GM18505 (cell line): ENCODE results near the gene FAM163B.

ENCODE experiments used
- ATAC-seq: cut with Tn5 transposase; IDR thresholded peaks from one replicate; pipeline ENCODE4 v1.9.1; 2021; ENCODE audit not compliant: unreplicated experiment
- POLR2A ChIP-seq: IDR thresholded peaks from 4 replicates; pipeline ENCODE4 v1.6.1; 2011; ENCODE audit warnings: borderline replicate concordance; ENCODE audit not compliant: insufficient read depth, insufficient read length; ENCODE audit errors: extremely low read depth

The FAM163B gene

DNA sequence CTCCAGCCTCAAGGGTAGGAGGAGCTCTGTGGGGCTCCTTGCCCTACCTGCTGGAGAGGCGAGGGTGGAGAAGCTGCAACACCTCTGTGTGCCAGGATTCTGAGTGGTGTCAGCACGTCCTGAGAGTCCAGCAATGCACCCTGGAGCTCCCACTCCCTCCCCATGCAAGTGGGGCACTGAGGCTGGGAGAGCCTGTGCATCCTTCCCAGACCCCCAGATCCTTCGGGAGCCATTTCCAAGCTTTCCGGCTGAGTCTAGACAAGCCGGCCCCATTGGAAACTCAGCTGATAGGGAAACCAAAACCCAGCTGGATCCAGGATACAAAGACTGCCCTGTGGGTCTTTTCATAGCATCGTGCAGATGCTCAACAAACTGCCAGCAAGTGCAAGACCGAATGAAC is 1.8 kb downstream of the FAM163B start:
- no peak for ATAC-seq
- TF ChIP-seq POLR2A: no peak

DNA sequence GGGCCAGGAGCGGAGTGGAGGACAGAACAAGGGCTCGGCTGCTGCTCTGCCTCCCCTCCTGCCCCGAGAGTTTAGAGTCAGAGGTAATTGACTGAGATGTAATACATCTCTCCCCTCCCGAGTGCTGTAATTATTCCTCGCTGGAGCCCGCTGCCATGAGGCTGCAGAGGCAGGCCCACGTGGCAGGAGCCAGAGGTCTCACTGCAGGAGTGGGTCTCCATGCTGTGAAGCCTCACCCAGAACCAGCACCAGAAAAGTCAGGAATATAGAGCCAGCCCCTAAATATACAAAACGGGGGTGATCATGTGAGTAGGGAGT is 2.5 kb downstream of the FAM163B start:
- TF ChIP-seq POLR2A: no peak
- ATAC-seq: no peak

DNA sequence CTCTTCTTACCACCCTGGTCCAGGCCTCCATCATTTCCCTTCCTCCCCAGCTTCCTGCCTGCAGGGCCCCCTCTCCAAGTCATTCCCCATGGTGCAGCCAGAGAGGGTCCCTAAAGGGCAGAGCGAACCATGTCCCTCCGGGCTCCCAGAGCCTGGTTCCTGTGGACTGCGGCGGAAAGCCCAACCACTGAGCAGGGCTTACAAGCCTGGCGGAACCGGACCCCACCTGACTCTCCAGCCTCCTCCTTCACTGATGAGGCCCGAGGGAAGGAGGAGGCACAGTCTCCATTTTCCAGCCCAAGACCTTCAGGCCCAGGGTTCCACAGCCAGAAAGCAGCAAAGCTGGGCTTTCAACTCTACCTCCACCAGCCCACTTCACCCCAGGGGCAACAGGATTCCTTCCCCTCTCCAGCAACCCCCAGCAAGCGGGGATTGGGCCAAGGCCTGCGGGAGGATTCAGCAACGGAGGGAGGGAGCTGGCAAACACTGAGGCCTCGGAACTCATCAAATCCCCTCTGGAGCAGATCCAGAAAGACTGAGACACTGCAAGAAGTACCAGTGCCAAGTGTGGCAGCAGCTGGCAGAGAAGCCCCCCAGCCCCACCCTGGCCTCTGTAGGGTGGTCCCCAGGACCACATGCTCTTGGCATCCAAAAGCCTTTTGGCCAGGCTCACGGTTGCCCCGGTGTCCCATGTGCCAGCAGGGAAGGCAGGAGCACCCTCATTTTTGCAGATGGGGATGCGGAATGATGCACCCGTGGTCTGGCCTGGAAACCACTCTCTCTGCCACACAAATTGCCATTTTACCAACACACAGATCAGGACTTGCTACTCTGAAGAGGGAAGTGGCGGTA is 3.1 kb downstream of the FAM163B start:
- ATAC-seq: no peak
- TF ChIP-seq POLR2A: no peak

DNA sequence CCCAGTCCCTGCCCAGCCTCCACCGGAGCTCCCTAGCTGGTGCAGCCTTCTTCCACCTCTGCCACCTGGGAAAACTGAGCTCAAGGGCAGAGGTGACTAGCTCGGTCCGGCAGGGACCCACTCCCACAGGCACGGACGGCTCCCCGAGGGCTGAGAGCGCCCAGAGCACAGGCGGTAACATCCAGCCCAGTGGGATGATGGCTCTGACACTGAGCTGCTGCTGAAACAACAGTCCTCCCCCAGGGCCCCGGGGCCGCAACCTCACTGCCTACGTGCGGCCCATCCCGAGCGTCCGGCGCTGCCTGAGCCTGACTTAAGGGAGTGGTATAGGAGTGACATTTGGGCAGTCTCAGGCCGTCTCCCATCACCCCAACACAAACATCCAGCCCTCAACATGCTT is 3.7 kb downstream of the FAM163B start:
- ATAC-seq: no peak
- no peak for TF ChIP-seq POLR2A

DNA sequence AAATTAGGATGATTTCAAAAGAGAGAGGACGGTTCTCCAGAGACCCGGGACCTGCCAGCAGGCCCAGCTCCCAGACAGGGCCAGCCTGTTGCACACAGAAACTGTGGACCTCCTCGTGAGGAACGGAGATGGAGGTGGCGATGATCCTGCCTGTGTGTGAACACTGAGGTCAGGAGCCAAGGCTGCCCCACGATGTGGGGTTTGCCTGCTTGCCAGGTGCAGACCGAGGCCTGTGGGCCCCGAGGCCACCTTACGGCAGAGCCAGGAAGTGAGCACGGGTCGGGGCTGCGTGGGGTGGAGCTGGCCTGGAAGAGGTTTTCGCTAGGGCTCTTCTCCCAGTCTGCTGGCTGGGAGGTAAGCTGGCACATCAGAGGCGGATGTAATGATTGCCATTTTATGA is 4.3 kb downstream of the FAM163B start:
- ATAC-seq: no peak
- no peak for TF ChIP-seq POLR2A

DNA sequence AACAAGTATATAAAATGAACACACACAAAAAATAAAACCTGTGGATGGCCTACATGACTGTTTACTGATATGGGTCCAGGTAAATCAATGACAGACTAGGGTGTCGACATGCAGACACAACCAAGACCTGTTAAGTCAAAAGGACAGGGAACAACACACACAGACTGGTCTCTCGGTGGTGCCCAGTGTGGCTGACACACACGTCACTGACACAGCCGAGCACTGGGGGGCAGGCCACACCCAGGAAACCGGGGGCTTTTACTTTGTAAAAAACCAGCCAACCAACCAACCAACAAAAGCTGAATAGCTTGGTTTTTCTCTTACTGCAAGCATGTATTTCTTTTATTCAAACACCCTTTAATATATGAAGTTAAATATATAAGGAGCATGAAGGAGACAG is 5.0 kb downstream of the FAM163B start:
- no peak for TF ChIP-seq POLR2A
- no peak for ATAC-seq

DNA sequence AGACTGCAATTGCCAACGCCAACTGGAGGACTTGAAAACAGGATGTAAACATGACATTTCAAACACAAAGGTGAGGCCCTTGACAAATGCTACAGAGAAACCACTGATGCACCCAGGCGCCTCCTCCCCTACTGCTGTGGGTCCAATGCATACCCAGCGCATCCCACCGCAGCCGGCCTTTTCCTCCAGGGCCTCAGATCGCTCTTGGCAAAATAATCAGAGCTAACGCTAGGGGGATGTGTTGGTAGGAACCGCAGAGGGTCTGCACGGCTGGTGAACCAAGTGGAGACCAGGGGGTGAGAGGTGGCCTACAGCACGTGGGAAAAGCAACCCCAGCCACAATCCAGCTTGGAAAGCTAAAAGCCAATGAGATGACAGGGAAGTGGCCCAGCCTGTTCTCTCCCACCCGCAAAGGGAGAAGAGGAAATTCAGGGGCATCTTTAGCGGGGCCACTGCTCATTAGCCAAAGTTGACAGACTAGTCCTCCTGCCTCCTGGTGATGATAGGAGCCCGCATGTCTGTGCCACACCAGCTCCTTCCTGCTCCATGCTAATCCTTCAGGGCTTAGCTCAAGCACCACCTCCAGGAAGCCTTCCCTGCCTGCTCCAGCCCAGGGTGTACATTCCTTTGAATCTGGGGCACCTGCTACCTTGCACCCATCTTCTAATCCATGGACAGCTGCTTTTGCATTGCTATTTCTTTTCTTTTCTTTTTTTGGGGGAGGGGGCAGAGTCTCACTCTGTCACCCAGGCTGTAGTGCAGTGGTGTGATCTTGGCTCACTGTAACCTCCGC is 5.9 kb downstream of the FAM163B start:
- no peak for ATAC-seq
- no peak for TF ChIP-seq POLR2A

DNA sequence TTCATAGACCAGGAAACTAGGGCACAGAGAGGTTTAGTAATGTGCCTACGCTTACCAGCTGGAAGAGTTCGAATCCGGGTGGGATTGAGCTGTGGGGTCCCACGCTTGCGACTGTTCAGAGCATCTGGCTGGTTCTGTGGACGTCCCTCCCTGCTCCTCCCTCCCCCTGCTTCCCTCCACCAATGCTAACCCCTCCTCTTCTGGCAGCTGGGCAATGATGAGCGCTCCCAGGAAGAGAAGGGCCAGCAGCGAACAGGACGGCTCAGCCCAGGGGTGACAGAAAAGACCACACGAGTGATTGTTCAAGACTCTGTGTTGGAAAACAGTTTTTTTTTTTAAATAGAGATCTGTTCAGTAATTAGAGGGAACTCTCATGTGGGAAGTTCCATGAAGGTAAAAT is 6.9 kb downstream of the FAM163B start:
- no peak for TF ChIP-seq POLR2A
- ATAC-seq: no peak

DNA sequence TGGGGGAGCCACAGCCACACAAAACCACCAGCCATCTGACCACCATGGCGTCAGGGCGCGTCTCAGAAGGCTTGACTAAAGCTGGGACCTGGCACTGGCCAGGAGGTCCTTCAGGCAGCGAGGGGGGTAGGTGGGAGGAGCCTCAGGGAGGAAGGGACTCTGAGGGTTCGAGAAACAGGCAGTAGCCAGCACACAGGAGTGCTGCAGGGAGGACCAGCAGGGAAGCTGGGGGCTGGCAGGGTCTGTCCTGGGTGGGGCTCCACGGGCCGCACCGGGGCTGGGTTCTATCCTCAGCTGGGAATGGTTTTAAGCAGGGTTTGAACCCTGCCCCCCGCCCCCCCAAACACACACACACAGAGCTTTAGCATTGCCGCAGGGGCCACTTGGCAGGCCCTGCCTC is 7.4 kb downstream of the FAM163B start:
- no peak for ATAC-seq
- TF ChIP-seq POLR2A: no peak

DNA sequence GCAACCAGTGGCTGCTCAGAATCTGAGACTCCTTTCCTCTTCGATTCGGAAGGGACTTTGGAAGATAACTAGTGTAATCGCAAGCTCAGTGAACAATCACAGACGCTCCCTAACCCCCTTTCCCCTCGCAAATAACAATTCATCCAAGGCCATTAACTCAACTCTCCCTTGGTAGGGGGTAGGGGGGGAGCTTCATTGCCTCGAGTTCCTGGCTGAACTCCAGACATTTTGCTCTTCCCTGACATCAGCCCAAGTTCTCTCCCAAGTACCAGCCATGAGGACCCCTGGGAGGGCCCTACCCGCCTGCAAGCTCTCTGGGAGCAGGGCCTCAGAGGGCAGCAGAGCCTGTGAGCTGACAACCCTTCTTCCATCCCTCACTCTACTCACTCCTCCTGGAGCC is 8.4 kb downstream of the FAM163B start:
- TF ChIP-seq POLR2A: no peak
- ATAC-seq: no peak

DNA sequence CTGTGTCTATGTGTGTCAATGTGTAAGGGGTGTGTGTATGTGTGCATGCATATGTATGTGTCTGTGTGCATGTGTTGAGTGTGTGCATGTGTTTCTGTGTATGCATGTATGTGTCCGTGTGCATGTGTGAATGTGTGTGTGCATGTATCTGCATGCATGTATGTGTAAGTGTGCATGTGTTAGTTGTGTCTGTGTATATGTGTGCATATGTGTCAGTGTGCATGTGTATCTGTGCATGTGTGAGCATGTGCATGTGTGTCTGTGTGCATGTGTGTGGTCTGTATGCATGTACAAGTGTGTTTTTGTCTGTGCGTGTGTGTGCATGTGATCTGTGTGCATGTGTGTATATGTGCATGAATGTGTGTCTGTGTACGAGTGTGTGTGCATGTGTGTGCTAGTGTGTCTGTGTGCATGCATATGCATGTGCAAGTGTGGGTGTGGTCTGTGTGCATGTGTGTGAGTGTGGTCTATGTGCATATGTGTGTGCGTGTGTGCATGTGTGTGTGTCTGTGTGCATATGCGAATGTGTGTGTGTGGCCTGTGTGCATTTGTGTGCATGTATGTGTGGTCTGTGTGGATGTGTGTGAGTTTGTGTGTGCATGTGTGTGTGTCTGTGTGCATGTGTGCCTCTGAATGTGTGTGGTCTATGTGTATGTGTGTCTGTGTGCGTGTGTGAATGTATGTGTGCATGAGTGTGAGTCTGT is 9.6 kb downstream of the FAM163B start:
- ATAC-seq: no peak
- no peak for TF ChIP-seq POLR2A

DNA sequence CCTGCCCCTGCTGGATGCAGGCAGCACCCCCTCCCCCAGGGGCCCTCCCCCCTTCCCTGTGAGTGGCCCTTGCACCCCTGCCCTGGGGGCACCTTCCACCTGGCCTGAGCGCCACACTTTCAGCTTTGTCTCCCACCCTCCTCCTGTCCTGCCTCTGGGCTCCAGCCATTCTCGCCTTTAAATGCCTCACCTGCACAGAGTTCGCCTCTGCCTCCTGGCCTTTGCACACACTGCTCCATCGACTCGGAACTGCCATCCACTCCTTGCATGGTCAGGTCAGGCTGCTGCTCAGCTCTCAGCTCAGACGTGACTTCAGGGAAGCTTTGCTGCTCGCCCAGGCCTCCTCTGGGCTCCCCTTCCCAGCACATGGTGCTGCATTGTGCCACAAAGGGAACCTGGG is 10.2 kb downstream of the FAM163B start:
- no peak for TF ChIP-seq POLR2A

DNA sequence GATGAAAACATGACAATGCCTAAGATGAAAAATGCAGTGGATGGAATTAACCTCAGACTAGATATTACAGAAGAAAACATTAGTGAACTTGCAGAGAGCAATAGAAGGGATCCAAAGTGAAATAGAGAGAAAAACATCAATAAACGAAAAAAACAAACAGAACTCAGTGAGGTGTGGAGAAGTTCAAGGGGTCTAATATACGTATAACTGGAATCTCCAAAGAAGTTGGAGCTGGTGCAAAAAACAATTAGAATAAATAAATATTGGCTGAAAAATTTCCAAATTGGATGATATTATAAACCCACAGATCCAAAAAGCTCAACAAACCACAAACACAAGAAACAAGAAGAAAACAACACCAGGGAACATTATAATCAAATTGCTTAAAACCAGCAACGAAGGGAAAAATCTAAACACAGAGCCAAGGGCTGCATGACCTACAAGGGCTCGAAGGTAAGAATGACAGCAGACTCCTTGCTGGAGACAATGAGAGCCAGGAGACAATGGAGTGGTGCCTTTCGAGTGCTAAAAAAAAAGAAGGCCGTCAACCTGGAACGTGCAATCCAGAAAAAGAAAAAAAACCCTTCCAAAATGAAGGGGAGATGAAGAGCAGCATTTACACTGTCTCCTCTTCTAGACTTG is 11.8 kb downstream of the FAM163B start:
- no peak for ATAC-seq
- no peak for TF ChIP-seq POLR2A

More for the DNA sequence above, 10.2 kb downstream of the FAM163B start:
- no peak for ATAC-seq
